Measurements from ENCODE around the gene EXOC3L2.

- TF ChIP-seq, protein P1, sequence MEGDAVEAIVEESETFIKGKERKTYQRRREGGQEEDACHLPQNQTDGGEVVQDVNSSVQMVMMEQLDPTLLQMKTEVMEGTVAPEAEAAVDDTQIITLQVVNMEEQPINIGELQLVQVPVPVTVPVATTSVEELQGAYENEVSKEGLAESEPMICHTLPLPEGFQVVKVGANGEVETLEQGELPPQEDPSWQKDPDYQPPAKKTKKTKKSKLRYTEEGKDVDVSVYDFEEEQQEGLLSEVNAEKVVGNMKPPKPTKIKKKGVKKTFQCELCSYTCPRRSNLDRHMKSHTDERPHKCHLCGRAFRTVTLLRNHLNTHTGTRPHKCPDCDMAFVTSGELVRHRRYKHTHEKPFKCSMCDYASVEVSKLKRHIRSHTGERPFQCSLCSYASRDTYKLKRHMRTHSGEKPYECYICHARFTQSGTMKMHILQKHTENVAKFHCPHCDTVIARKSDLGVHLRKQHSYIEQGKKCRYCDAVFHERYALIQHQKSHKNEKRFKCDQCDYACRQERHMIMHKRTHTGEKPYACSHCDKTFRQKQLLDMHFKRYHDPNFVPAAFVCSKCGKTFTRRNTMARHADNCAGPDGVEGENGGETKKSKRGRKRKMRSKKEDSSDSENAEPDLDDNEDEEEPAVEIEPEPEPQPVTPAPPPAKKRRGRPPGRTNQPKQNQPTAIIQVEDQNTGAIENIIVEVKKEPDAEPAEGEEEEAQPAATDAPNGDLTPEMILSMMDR (IDR thresholded peaks at IDR 0.05; ENCODE audit: low read length): no peak
- TF ChIP-seq EZH2 (IDR thresholded peaks at IDR 0.05; ENCODE audit: borderline replicate concordance, low read length): no peak
These were observed 39.4 kb downstream of the EXOC3L2 start for GRCh38 chr19:45205810-45206209.

Measured in OCI-LY1 (cell line).